ENCODE results near the gene ADM5.

- TF ChIP-seq, protein P1, sequence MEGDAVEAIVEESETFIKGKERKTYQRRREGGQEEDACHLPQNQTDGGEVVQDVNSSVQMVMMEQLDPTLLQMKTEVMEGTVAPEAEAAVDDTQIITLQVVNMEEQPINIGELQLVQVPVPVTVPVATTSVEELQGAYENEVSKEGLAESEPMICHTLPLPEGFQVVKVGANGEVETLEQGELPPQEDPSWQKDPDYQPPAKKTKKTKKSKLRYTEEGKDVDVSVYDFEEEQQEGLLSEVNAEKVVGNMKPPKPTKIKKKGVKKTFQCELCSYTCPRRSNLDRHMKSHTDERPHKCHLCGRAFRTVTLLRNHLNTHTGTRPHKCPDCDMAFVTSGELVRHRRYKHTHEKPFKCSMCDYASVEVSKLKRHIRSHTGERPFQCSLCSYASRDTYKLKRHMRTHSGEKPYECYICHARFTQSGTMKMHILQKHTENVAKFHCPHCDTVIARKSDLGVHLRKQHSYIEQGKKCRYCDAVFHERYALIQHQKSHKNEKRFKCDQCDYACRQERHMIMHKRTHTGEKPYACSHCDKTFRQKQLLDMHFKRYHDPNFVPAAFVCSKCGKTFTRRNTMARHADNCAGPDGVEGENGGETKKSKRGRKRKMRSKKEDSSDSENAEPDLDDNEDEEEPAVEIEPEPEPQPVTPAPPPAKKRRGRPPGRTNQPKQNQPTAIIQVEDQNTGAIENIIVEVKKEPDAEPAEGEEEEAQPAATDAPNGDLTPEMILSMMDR (IDR thresholded peaks at IDR 0.05): no peak
- TF ChIP-seq TCF7L2 (IDR thresholded peaks at IDR 0.05; ENCODE audit: low read depth, low read length): no peak
- TF ChIP-seq, protein P2, sequence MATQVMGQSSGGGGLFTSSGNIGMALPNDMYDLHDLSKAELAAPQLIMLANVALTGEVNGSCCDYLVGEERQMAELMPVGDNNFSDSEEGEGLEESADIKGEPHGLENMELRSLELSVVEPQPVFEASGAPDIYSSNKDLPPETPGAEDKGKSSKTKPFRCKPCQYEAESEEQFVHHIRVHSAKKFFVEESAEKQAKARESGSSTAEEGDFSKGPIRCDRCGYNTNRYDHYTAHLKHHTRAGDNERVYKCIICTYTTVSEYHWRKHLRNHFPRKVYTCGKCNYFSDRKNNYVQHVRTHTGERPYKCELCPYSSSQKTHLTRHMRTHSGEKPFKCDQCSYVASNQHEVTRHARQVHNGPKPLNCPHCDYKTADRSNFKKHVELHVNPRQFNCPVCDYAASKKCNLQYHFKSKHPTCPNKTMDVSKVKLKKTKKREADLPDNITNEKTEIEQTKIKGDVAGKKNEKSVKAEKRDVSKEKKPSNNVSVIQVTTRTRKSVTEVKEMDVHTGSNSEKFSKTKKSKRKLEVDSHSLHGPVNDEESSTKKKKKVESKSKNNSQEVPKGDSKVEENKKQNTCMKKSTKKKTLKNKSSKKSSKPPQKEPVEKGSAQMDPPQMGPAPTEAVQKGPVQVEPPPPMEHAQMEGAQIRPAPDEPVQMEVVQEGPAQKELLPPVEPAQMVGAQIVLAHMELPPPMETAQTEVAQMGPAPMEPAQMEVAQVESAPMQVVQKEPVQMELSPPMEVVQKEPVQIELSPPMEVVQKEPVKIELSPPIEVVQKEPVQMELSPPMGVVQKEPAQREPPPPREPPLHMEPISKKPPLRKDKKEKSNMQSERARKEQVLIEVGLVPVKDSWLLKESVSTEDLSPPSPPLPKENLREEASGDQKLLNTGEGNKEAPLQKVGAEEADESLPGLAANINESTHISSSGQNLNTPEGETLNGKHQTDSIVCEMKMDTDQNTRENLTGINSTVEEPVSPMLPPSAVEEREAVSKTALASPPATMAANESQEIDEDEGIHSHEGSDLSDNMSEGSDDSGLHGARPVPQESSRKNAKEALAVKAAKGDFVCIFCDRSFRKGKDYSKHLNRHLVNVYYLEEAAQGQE (IDR thresholded peaks at IDR 0.05; ENCODE audit: insufficient read depth in 1 of 2, low read depth in 2 of 2, low read length in 1 of 2): no peak
Observed at GRCh38 chr19:49727217-49728030, 38.0 kb downstream of the ADM5 start.

Data from Panc1 (cell line).